Thyroid gland (tissue), 4 donors: Measurements from ENCODE around the gene FSTL1.

Experiments
- POLR2A ChIP-seq, 2 donors: fragments of 450-650 bp; IDR thresholded peaks; one replicate each; pipeline ENCODE4 v1.6.1; 2017; ENCODE audit warnings: antibody characterized with exemption in 2 of 2, mild to moderate bottlenecking in 2 of 2, moderate library complexity in 1 of 2
- TF ChIP-seq, protein P1 (sequence below), 6 experiments: fragments of 200-600 bp in 3 of 6; fragments of 450-650 bp in 3 of 6; sonication (generic) in 3 of 6; IDR thresholded peaks; one replicate each; pipeline ENCODE4 v1.5.1; 2016 to 2019; ENCODE audit warnings: antibody characterized with exemption in 6 of 6, mild to moderate bottlenecking in 2 of 6, inconsistent platforms in 1 of 6, moderate library complexity in 1 of 6

DNA sequence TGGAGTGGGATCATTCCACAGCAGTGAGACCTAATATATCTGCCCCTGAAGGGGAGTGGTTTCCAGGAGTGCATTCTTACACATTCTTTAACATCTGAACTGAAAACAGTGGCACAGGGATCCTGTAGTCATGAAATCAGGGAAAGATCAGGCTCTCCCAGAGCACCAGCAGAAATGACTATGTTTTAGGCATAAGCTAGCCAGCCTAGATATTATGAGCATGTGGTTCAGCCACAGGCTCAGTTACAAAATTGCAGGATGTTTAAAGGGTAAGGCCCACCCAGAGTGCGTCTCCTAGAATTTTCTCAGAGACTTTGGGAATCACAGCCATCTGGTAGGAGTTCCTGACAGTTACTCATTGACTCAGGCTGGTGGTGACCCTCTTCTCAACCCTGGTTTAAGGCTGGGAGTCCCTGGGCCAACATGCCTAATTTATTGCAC lies 20.9 kb downstream of the FSTL1 start:
- TF ChIP-seq, protein P1, sequence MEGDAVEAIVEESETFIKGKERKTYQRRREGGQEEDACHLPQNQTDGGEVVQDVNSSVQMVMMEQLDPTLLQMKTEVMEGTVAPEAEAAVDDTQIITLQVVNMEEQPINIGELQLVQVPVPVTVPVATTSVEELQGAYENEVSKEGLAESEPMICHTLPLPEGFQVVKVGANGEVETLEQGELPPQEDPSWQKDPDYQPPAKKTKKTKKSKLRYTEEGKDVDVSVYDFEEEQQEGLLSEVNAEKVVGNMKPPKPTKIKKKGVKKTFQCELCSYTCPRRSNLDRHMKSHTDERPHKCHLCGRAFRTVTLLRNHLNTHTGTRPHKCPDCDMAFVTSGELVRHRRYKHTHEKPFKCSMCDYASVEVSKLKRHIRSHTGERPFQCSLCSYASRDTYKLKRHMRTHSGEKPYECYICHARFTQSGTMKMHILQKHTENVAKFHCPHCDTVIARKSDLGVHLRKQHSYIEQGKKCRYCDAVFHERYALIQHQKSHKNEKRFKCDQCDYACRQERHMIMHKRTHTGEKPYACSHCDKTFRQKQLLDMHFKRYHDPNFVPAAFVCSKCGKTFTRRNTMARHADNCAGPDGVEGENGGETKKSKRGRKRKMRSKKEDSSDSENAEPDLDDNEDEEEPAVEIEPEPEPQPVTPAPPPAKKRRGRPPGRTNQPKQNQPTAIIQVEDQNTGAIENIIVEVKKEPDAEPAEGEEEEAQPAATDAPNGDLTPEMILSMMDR (IDR thresholded peaks at IDR 0.05) = no peak
- TF ChIP-seq POLR2A (IDR thresholded peaks at IDR 0.05) = no peak
